GM21423 (cell line): ENCODE data around the gene STX16.
A peak's percentile ranks its signal among the peaks of the same experiment; 100 is the strongest.
"Not testable (repeated sequence)": the region's sequence is repeated elsewhere in the genome, so short reads cannot be mapped to it uniquely, and the experiment has no call there.

ENCODE experiments used
- ATAC-seq: cut with Tn5 transposase; IDR thresholded peaks from one replicate; pipeline ENCODE4 v1.9.1; 2021; ENCODE audit warnings: mild to moderate bottlenecking, moderate library complexity; ENCODE audit not compliant: unreplicated experiment

STX16 gene

DNA sequence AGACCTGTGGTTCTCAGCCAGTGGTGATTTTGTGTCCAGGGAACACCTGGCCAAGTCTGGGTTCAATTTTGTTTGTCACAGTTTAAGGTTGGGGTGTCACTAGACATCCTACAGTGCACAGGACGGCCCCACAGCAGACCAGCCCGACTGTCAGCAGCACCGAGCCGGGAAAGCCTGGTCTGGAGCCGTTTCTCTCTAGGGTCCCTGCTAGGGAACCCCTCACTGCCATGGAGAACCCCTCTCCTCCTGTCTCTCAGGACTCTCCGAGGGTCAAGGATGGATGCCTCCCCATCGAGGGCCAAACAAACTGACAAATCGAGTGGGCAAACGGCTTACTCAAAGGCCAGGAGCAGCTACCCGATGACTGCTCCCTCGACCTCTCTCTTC, 15.8 kb upstream of the STX16 start:
- ATAC-seq = no peak

DNA sequence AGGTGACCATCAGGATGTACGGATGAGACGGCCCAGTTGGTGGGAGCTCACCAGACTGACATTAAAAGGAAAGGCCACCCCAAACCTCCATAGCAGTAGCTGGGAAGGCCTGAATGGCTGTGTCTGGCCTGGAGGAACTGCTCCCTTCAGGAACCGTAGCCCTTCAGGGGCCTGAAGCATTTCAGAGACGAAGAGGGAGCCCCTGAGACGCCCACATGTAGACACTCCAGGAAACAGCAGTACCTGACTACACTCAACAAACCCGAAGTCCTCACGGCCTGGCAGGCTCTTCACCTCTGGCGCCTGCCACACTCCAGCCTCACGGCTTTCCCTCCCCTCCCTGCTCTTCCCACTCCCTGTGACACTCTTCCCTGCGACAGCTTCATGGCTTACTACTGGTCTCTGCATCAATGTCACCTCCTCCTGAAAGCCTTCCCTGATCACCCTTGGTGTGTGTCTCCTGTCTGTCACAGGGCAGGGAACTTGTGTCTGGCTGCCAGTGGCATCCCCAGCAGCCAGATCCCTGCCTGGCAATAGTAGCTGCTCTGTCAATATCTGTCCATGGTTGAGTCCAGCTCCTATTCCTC, 14.6 kb upstream of the STX16 start:
- ATAC-seq = no peak

GRCh38 chr20:58636983-58637421, 14.1 kb upstream of the STX16 start:
- no peak for ATAC-seq

DNA sequence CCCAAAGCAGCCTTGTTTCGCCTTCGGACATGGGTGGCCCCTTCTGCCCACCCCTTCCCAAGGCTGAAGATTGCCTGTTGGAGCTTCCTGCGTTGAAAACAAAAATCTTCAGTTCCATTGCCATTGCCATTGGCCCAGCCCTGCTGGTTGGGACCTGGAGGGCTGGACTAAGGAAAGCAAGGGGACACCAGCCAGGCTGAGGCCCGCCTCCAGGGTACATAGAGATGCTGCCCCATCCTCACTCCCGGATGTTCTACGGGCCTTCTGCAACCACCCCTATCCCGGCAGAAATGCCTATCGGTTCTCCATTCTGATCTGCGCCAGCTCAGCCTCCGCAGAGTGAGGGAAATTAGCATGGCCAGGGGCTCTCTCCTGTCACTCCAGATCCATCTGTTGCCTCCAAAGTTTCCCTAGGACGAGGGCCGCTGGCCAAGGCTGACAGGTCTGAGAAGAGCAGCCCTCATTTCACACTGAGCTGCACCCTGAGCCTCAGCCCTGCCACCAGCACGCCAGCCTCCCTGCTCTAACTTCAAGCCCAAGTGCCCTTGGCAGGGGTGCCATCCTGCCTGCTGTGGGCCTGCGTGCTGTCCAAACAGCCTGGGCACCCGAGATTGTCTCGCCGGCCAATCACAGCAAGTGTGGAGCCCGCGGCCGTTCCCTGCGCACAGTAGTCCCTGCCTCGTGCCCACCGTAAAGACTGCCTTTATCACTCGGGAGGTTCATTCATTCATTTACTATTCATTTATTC, 13.4 kb upstream of the STX16 start:
- ATAC-seq = no peak

- ATAC-seq = no peak
These were observed 12.5 kb upstream of the STX16 start for GRCh38 chr20:58638467-58639181.

DNA sequence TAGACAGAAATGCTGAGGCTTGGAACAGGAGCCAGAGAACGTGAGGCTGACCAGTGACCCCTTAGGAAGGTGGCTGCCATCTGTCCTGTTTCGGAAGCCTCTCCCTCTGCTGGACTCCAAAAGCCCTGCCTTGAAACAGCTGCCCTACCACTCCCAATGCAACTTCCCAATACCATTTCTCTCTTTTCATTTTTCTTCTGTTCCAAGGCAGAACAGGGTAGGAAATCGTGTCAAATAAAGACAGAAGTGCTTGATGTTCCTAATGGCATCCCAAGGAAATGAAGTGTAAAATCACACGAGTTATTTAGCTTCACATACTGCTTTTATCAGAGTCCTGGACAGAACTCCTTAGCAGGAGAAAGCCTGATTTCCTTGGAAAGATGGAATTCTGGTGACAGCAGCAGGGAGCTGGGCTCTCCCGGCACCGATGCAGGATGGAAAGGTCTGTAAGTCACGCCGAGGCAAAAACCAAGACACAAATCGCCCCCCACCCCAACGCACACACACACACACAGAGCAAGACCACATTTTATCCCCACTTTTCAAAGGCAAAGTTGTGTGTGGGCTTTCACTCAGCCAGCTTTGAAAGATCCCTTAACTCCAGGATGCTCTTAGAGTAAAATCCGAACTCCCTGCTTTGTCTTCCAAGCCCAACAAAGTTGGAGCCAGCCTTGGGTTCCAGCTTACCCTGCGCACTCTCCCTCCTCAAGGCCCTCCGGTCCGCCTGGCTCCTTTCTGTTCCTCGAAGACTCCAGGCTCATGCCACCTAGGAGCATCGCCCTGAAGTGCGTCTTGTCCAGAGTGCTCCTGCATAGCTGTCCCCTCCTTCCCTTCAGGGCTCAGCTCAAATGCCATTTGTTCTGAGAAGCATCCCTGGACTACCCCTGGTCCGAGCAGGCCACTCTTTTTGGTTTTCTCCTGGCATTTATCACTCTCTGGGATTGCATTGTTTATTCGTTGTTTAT, 11.6 kb upstream of the STX16 start:
- no peak for ATAC-seq

DNA sequence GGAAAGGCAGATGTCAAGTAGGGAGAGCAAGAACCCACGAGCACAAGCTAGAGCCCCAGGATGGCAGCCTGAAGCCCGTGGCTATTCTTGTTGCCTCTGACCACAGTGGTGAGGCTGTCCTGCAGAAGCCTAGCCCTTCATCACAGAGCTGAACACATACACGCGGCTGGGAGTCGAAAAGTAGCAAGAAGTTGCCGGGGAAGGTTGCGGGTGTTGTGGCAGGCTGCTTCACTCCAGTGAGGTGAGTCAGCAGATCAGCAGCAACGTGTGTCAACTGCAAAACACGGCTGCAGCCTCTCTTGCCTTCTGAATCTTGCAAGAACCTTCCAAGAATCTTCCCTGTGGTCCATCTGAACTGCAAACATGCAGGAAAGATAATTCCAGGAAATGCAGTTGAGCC, 10.6 kb upstream of the STX16 start:
- ATAC-seq = no peak

GRCh38 chr20:58642441-58642840, 8.6 kb upstream of the STX16 start:
- no peak for ATAC-seq

- ATAC-seq = not testable (repeated sequence)
These were observed 8.2 kb upstream of the STX16 start for GRCh38 chr20:58642896-58643295.

GRCh38 chr20:58645412-58645968, 5.6 kb upstream of the STX16 start:
- ATAC-seq = no peak

- no peak for ATAC-seq
These were observed 4.8 kb upstream of the STX16 start for GRCh38 chr20:58646257-58646656.

GRCh38 chr20:58646703-58647102, 4.4 kb upstream of the STX16 start:
- no peak for ATAC-seq

GRCh38 chr20:58647162-58647795, 3.8 kb upstream of the STX16 start:
- ATAC-seq = no peak

GRCh38 chr20:58647796-58648501, 3.1 kb upstream of the STX16 start:
- no peak for ATAC-seq

- ATAC-seq = not testable (repeated sequence)
These were observed 2.6 kb upstream of the STX16 start for GRCh38 chr20:58648502-58648825.

GRCh38 chr20:58649288-58650180, 1.5 kb upstream of the STX16 start:
- no peak for ATAC-seq

GRCh38 chr20:58650181-58650775, 805 bp upstream of the STX16 start:
- peak; percentile 14 for ATAC-seq

- no peak for ATAC-seq
These were observed 469 bp downstream of the STX16 start for GRCh38 chr20:58651559-58651945.
